ENCODE data around the gene IL3. TPM values are rescaled to one million over a fixed set of nuclear protein-coding genes. Genes with fewer than 3 reads are reported as not detected.

IL3 gene
- total RNA-seq, 1 experiment from 2014 or later, result not detected

DNA sequence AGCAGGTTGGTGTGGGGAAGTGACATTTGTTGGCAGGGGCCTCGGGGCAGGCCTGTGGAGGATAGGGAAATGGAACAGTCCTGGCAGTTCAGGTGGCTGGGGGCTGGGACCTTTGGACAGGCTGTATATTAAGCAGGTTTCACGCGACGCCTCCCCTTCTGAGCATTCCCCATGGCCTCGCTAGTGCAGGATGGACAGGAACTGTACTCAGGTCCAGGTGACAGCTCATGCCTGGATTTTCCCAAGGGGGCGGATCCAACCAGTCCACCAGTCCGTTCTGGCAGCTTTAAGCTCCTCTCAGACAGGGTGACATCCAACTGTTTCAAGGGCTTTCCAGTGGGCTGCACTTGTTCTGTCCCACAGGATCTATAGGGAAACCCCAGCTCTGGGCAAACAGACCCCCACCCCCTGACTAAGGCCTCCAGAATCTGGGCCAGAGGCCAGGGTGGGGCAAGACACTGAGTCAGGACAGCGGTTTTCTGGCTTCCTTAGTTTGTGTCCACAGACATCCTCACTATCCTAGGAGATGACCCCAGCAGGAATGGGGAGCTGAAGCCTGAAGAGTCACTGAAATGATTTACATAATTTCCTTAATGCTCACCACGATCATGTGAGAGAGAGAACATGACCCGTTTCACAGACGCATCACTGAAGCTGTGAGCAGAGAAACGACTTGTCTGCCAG is 34.1 kb downstream of the IL3 start:
- no peak for DNase-seq (ENCODE audit: low spot score)
- Histone ChIP-seq H3K27me3 (replicated peaks; ENCODE audit: insufficient read depth, low read depth, low read length, poor library complexity) (no peaks in the 10 kb centered on the region), H3K9me3 (ENCODE audit: low read depth, low read length, poor library complexity, severe bottlenecking) (no peaks in the 10 kb centered on the region), H3K4me3 (ENCODE audit: low read depth, low read length, poor library complexity, severe bottlenecking) (no peak overlapping the region), H3K36me3 (ENCODE audit: insufficient read depth, low read length, poor library complexity, severe bottlenecking) (no peaks in the 10 kb centered on the region), H3K27ac (ENCODE audit: low read depth, low read length, poor library complexity, severe bottlenecking) (no peak overlapping the region), H3K4me1 (ENCODE audit: insufficient read depth, low read length, poor library complexity, severe bottlenecking) (no peaks in the 10 kb centered on the region)
- no TSS peak for BruUV-seq (replicated peaks)
- ChIA-PET POLR2A (ENCODE audit: low non-redundant PET) (no interaction called here), CTCF (no interaction called here)
- TF ChIP-seq, protein P1, sequence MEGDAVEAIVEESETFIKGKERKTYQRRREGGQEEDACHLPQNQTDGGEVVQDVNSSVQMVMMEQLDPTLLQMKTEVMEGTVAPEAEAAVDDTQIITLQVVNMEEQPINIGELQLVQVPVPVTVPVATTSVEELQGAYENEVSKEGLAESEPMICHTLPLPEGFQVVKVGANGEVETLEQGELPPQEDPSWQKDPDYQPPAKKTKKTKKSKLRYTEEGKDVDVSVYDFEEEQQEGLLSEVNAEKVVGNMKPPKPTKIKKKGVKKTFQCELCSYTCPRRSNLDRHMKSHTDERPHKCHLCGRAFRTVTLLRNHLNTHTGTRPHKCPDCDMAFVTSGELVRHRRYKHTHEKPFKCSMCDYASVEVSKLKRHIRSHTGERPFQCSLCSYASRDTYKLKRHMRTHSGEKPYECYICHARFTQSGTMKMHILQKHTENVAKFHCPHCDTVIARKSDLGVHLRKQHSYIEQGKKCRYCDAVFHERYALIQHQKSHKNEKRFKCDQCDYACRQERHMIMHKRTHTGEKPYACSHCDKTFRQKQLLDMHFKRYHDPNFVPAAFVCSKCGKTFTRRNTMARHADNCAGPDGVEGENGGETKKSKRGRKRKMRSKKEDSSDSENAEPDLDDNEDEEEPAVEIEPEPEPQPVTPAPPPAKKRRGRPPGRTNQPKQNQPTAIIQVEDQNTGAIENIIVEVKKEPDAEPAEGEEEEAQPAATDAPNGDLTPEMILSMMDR (conservative IDR thresholded peaks at IDR 0.05; ENCODE audit: low read depth, low read length), result no peak
- TF ChIP-seq EZH2 (IDR thresholded peaks at IDR 0.05; ENCODE audit: borderline replicate concordance, low read depth, low read length, poor library complexity, severe bottlenecking), result no peak
- intact Hi-C loops (cut with micrococcal nuclease; ENCODE audit: unreplicated experiment), result no loop called here

- H3K27ac ChIP-seq (ENCODE audit: low read depth, low read length, poor library complexity, severe bottlenecking), result no peak overlapping the region
Observed at GRCh38 chr5:132095077-132095410, 34.6 kb downstream of the IL3 start.

GRCh38 chr5:132095424-132095972 is 35.0 kb downstream of the IL3 start:
- DNase-seq (ENCODE audit: low spot score), result no peak
- H3K4me1 ChIP-seq (ENCODE audit: insufficient read depth, low read length, poor library complexity, severe bottlenecking), result no peaks in the 10 kb centered on the region
- H3K27me3 ChIP-seq (replicated peaks; ENCODE audit: insufficient read depth, low read depth, low read length, poor library complexity), result no peaks in the 10 kb centered on the region
- no peaks in the 10 kb centered on the region for H3K36me3 ChIP-seq (ENCODE audit: insufficient read depth, low read length, poor library complexity, severe bottlenecking)
- intact Hi-C loops (cut with micrococcal nuclease; ENCODE audit: unreplicated experiment), result no loop called here
- no peak overlapping the region for H3K4me3 ChIP-seq (ENCODE audit: low read depth, low read length, poor library complexity, severe bottlenecking)
- H3K27ac ChIP-seq (ENCODE audit: low read depth, low read length, poor library complexity, severe bottlenecking), result no peak overlapping the region
- BruUV-seq (replicated peaks), result no TSS peak
- ChIA-PET POLR2A (ENCODE audit: low non-redundant PET) (no interaction called here), CTCF (no interaction called here)
- no peaks in the 10 kb centered on the region for H3K9me3 ChIP-seq (ENCODE audit: low read depth, low read length, poor library complexity, severe bottlenecking)
- TF ChIP-seq EZH2 (IDR thresholded peaks at IDR 0.05; ENCODE audit: borderline replicate concordance, low read depth, low read length, poor library complexity, severe bottlenecking), result no peak
- TF ChIP-seq, protein P1 (conservative IDR thresholded peaks at IDR 0.05; ENCODE audit: low read depth, low read length), result no peak

More at GRCh38 chr5:132095077-132095410, 34.6 kb downstream of the IL3 start:
- intact Hi-C loops (cut with micrococcal nuclease; ENCODE audit: unreplicated experiment), result no loop called here
- Histone ChIP-seq H3K36me3 (ENCODE audit: insufficient read depth, low read length, poor library complexity, severe bottlenecking) (no peaks in the 10 kb centered on the region), H3K9me3 (ENCODE audit: low read depth, low read length, poor library complexity, severe bottlenecking) (no peaks in the 10 kb centered on the region), H3K27me3 (replicated peaks; ENCODE audit: insufficient read depth, low read depth, low read length, poor library complexity) (no peaks in the 10 kb centered on the region), H3K4me3 (ENCODE audit: low read depth, low read length, poor library complexity, severe bottlenecking) (no peak overlapping the region), H3K4me1 (ENCODE audit: insufficient read depth, low read length, poor library complexity, severe bottlenecking) (no peaks in the 10 kb centered on the region)
- ChIA-PET CTCF (no interaction called here), POLR2A (ENCODE audit: low non-redundant PET) (no interaction called here)
- no peak for DNase-seq (ENCODE audit: low spot score)
- TF ChIP-seq EZH2 (IDR thresholded peaks at IDR 0.05; ENCODE audit: borderline replicate concordance, low read depth, low read length, poor library complexity, severe bottlenecking), result no peak
- BruUV-seq (replicated peaks), result no TSS peak

DNA sequence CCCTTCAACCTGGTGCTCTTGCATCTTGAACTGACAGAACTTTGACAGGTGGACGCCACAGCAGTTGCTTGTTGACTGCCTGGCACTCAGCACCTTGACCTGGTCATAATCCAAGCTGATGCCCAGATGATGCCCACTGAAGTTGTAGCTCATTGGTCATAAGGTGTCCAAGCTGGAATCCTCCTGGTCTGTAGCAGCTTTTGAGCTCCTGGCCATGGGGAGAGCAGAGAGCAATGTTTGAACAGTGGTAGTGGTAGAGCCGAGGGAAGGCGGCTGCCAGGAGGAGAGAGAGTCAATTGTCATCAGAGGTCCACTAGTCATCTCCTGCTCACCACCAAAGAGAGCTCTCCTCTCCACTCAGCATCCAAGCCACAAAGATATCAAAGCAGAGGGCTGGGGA is 36.4 kb downstream of the IL3 start:
- CTCF ChIA-PET, result no interaction called here
- intact Hi-C loops (cut with micrococcal nuclease; ENCODE audit: unreplicated experiment), result no loop called here
- Histone ChIP-seq H3K4me3 (ENCODE audit: low read depth, low read length, poor library complexity, severe bottlenecking) (no peak overlapping the region), H3K9me3 (ENCODE audit: low read depth, low read length, poor library complexity, severe bottlenecking) (no peaks in the 10 kb centered on the region), H3K36me3 (ENCODE audit: insufficient read depth, low read length, poor library complexity, severe bottlenecking) (no peaks in the 10 kb centered on the region), H3K27me3 (replicated peaks; ENCODE audit: insufficient read depth, low read depth, low read length, poor library complexity) (no peaks in the 10 kb centered on the region), H3K4me1 (ENCODE audit: insufficient read depth, low read length, poor library complexity, severe bottlenecking) (no peaks in the 10 kb centered on the region), H3K27ac (ENCODE audit: low read depth, low read length, poor library complexity, severe bottlenecking) (no peak overlapping the region)
- POLR2A ChIA-PET (ENCODE audit: low non-redundant PET), result no interaction called here
- DNase-seq (ENCODE audit: low spot score), result no peak
- no peak for TF ChIP-seq EZH2 (IDR thresholded peaks at IDR 0.05; ENCODE audit: borderline replicate concordance, low read depth, low read length, poor library complexity, severe bottlenecking)
- TF ChIP-seq, protein P1 (conservative IDR thresholded peaks at IDR 0.05; ENCODE audit: low read depth, low read length), result no peak
- BruUV-seq (replicated peaks), result no TSS peak

Measured in A673 (cell line).